ENCODE measurements around the gene EMP2.
"Not testable (repeated sequence)": the region's sequence is repeated elsewhere in the genome, so short reads cannot be mapped to it uniquely, and the experiment has no call there.

EMP2 gene

GRCh38 chr16:10558746-10559641 lies 21.4 kb downstream of the EMP2 start:
- H3K4me3 ChIP-seq = no peak overlapping the region
- peak overlapping the region in 18 of 21 experiments; percentile 7 to 92 (median 78) for H3K27ac ChIP-seq

GRCh38 chr16:10558305-10558704 lies 22.1 kb downstream of the EMP2 start:
- Histone ChIP-seq H3K4me3 (no peak overlapping the region), H3K27ac (peak overlapping the region in 19 of 21 experiments; percentile 7 to 92 (median 78))

GRCh38 chr16:10557750-10558149 lies 22.6 kb downstream of the EMP2 start:
- peak overlapping the region in 11 of 21 experiments; percentile 6 to 92 (median 82) for H3K27ac ChIP-seq
- H3K4me3 ChIP-seq = no peak overlapping the region

GRCh38 chr16:10556236-10556635 lies 24.2 kb downstream of the EMP2 start:
- Histone ChIP-seq H3K4me3 (no peak overlapping the region), H3K27ac (no peak overlapping the region)

- peak overlapping the region in 1 of 21 experiments; percentile 17 for H3K27ac ChIP-seq
These were observed 25.8 kb downstream of the EMP2 start for GRCh38 chr16:10554569-10554968.

GRCh38 chr16:10552998-10553491 lies 27.4 kb downstream of the EMP2 start:
- peak overlapping the region in 6 of 21 experiments; percentile 8 to 68 (median 35) for H3K27ac ChIP-seq

More at GRCh38 chr16:10554569-10554968, 25.8 kb downstream of the EMP2 start:
- H3K4me3 ChIP-seq = no peak overlapping the region

GRCh38 chr16:10552281-10552680 lies 28.1 kb downstream of the EMP2 start:
- H3K27ac ChIP-seq = peak overlapping the region in 1 of 21 experiments; percentile 25
- no peak overlapping the region for H3K4me3 ChIP-seq

More at GRCh38 chr16:10552998-10553491, 27.4 kb downstream of the EMP2 start:
- H3K4me3 ChIP-seq = peak overlapping the region in 1 of 7 experiments; percentile 21

- Histone ChIP-seq H3K27ac (no peak overlapping the region), H3K4me3 (no peak overlapping the region)
These were observed 28.5 kb downstream of the EMP2 start for GRCh38 chr16:10551881-10552280.

GRCh38 chr16:10548404-10548803 lies 32.0 kb downstream of the EMP2 start:
- no peak overlapping the region for H3K27ac ChIP-seq
- no peak overlapping the region for H3K4me3 ChIP-seq

GRCh38 chr16:10547708-10548107 lies 32.7 kb downstream of the EMP2 start:
- H3K27ac ChIP-seq = no peak overlapping the region
- H3K4me3 ChIP-seq = no peak overlapping the region

- no peak overlapping the region for H3K4me3 ChIP-seq
- no peak overlapping the region for H3K27ac ChIP-seq
These were observed 37.0 kb downstream of the EMP2 start for GRCh38 chr16:10543231-10543977.

- Histone ChIP-seq H3K27ac (peak overlapping the region in 1 of 21 experiments; percentile 14), H3K4me3 (no peak overlapping the region)
These were observed 39.0 kb downstream of the EMP2 start for GRCh38 chr16:10541366-10541765.

- no peak overlapping the region for H3K4me3 ChIP-seq
- no peak overlapping the region for H3K27ac ChIP-seq
These were observed 40.6 kb downstream of the EMP2 start for GRCh38 chr16:10539793-10540192.

- Histone ChIP-seq H3K27ac (no peak overlapping the region), H3K4me3 (no peak overlapping the region)
These were observed 41.2 kb downstream of the EMP2 start for GRCh38 chr16:10539236-10539635.

GRCh38 chr16:10538583-10538982 lies 41.8 kb downstream of the EMP2 start:
- Histone ChIP-seq H3K27ac (no peak overlapping the region), H3K4me3 (no peak overlapping the region)

- no peak overlapping the region for H3K4me3 ChIP-seq
- no peak overlapping the region for H3K27ac ChIP-seq
These were observed 42.5 kb downstream of the EMP2 start for GRCh38 chr16:10537946-10538345.

GRCh38 chr16:10536814-10537389 lies 43.5 kb downstream of the EMP2 start:
- peak overlapping the region in 6 of 21 experiments; percentile 6 to 54 (median 25) for H3K27ac ChIP-seq
- H3K4me3 ChIP-seq = no peak overlapping the region

- peak overlapping the region in 6 of 21 experiments; percentile 14 to 54 (median 32) for H3K27ac ChIP-seq
- not testable (repeated sequence) for H3K4me3 ChIP-seq
These were observed 44.1 kb downstream of the EMP2 start for GRCh38 chr16:10536328-10536727.

- H3K27ac ChIP-seq = peak overlapping the region in 1 of 21 experiments; percentile 34
- no peak overlapping the region for H3K4me3 ChIP-seq
These were observed 44.9 kb downstream of the EMP2 start for GRCh38 chr16:10535461-10535860.

GRCh38 chr16:10534748-10535147 lies 45.6 kb downstream of the EMP2 start:
- H3K4me3 ChIP-seq = no peak overlapping the region
- H3K27ac ChIP-seq = no peak overlapping the region

Measured in skin epidermis (tissue), 12 donors.